HEK293T (cell line): ENCODE results near the gene MCF2L.

Experiments
- CTCF ChIA-PET: fragments of 350-600 bp; formaldehyde crosslinking; extraction: SDS; loops from one replicate; lab custom pipeline; 2021; ENCODE audit warnings: antibody characterized with exemption, inconsistent platforms; lab: Yijun Ruan, JAX
- POLR2A ChIA-PET: fragments of 350-600 bp; formaldehyde crosslinking; extraction: SDS; loops from one replicate; lab custom pipeline; 2020; ENCODE audit warnings: antibody characterized with exemption, inconsistent platforms; lab: Yijun Ruan, JAX
- DNase-seq: peaks from one replicate; pipeline ENCODE4 v3.0.0; 2012; ENCODE audit warnings: mixed read lengths; ENCODE audit errors: extremely low spot score
- ARNT ChIP-seq: fragments of 450-650 bp; IDR thresholded peaks from 2 replicates; pipeline ENCODE4 v1.6.1; 2017; ENCODE audit warnings: mild to moderate bottlenecking
- BHLHE40 ChIP-seq: fragments of 450-650 bp; IDR thresholded peaks from 2 replicates; pipeline ENCODE4 v1.6.1; 2016; ENCODE audit warnings: mild to moderate bottlenecking, moderate library complexity, borderline replicate concordance
- CTBP1 ChIP-seq: fragments of 450-650 bp; IDR thresholded peaks from 2 replicates; pipeline ENCODE4 v1.6.1; 2016; ENCODE audit warnings: borderline replicate concordance
- ELF4 ChIP-seq: fragments of 450-650 bp; IDR thresholded peaks from 2 replicates; pipeline ENCODE4 v1.6.1; 2017; ENCODE audit warnings: antibody characterized with exemption
- FOXA1 ChIP-seq: fragments of 450-650 bp; IDR thresholded peaks from 2 replicates; pipeline ENCODE4 v1.6.1; 2016; ENCODE audit warnings: mild to moderate bottlenecking
- FOXK2 ChIP-seq: fragments of 450-650 bp; IDR thresholded peaks from 2 replicates; pipeline ENCODE4 v1.6.1; 2016; ENCODE audit warnings: mild to moderate bottlenecking
- FOXM1 ChIP-seq: fragments of 450-650 bp; IDR thresholded peaks from 2 replicates; pipeline ENCODE4 v1.6.1; 2017; ENCODE audit warnings: mild to moderate bottlenecking, borderline replicate concordance
- HDGF ChIP-seq: fragments of 450-650 bp; IDR thresholded peaks from 2 replicates; pipeline ENCODE4 v1.6.1; 2017; ENCODE audit warnings: antibody characterized with exemption, borderline replicate concordance
- L3MBTL2 ChIP-seq: fragments of 450-650 bp; conservative IDR thresholded peaks from 2 replicates; pipeline ENCODE4 v1.6.1; 2016; ENCODE audit warnings: mild to moderate bottlenecking
- LEF1 ChIP-seq: fragments of 450-650 bp; IDR thresholded peaks from 2 replicates; pipeline ENCODE4 v1.6.1; 2017; ENCODE audit warnings: mild to moderate bottlenecking, borderline replicate concordance
- NFRKB ChIP-seq: fragments of 450-650 bp; IDR thresholded peaks from 2 replicates; pipeline ENCODE4 v1.6.1; 2016; ENCODE audit warnings: mild to moderate bottlenecking, moderate library complexity
- PKNOX1 ChIP-seq: fragments of 450-650 bp; IDR thresholded peaks from 2 replicates; pipeline ENCODE4 v1.6.1; 2016
- SP1 ChIP-seq: fragments of 450-650 bp; IDR thresholded peaks from 2 replicates; pipeline ENCODE4 v1.6.1; 2017
- SUZ12 ChIP-seq: fragments of 450-650 bp; IDR thresholded peaks from 2 replicates; pipeline ENCODE4 v1.6.1; 2016; ENCODE audit warnings: mild to moderate bottlenecking
- TARDBP ChIP-seq: fragments of 450-650 bp; IDR thresholded peaks from 2 replicates; pipeline ENCODE4 v1.6.1; 2016
- ZNF384 ChIP-seq: fragments of 450-650 bp; IDR thresholded peaks from 2 replicates; pipeline ENCODE4 v1.6.1; 2016

Gene MCF2L

GRCh38 chr13:112986470-112986869, 17.5 kb downstream of the MCF2L start:
- TF ChIP-seq L3MBTL2 (no peak), CTBP1 (no peak), FOXA1 (no peak), PKNOX1 (no peak)
- DNase-seq = no peak
- ChIA-PET POLR2A (no interaction called here), CTCF (no interaction called here)

- no peak for DNase-seq
- no peak for TF ChIP-seq ZNF384
- no peak for TF ChIP-seq FOXK2
- no peak for TF ChIP-seq SUZ12
- no peak for TF ChIP-seq L3MBTL2
- no peak for TF ChIP-seq FOXM1
- no peak for TF ChIP-seq SP1
- TF ChIP-seq CTBP1 = no peak
- TF ChIP-seq PKNOX1 = no peak
- no peak for TF ChIP-seq FOXA1
- TF ChIP-seq TARDBP = no peak
- TF ChIP-seq LEF1 = no peak
- no peak for TF ChIP-seq ARNT
- no peak for TF ChIP-seq ELF4
- no peak for TF ChIP-seq BHLHE40
- TF ChIP-seq HDGF = no peak
- no peak for TF ChIP-seq NFRKB
- ChIA-PET POLR2A (no interaction called here), CTCF (no interaction called here)
Measured at GRCh38 chr13:112986946-112987681, 18.1 kb downstream of the MCF2L start.

- DNase-seq = no peak
- POLR2A ChIA-PET = no interaction called here
- TF ChIP-seq HDGF (no peak), FOXA1 (no peak), FOXM1 (no peak), TARDBP (no peak), PKNOX1 (no peak), ARNT (no peak), SP1 (no peak), SUZ12 (no peak), BHLHE40 (no peak), CTBP1 (no peak), ELF4 (no peak), NFRKB (no peak), FOXK2 (no peak), ZNF384 (no peak), L3MBTL2 (no peak), LEF1 (no peak)
- CTCF ChIA-PET = no interaction called here
Measured at GRCh38 chr13:112987682-112988024, 18.6 kb downstream of the MCF2L start.

- ChIA-PET POLR2A (no interaction called here), CTCF (interaction anchor here (1.1 kb wide), 1 partner anchor 10 kb away, joined by 4 read pairs; no protein-coding TSS in a partner anchor)
- TF ChIP-seq PKNOX1 (no peak), ZNF384 (no peak), HDGF (no peak), FOXK2 (no peak), BHLHE40 (no peak), ARNT (no peak), FOXM1 (no peak), CTBP1 (no peak), ELF4 (no peak)
- no peak for DNase-seq
Measured at GRCh38 chr13:112990783-112991182, 21.8 kb downstream of the MCF2L start.

GRCh38 chr13:112991609-112992008, 22.6 kb downstream of the MCF2L start:
- TF ChIP-seq SP1 (no peak), CTBP1 (no peak), TARDBP (no peak), ELF4 (no peak), FOXA1 (no peak)
- CTCF ChIA-PET = interaction anchor here (1.1 kb wide), 1 partner anchor 9 kb away, joined by 4 read pairs; no protein-coding TSS in a partner anchor
- POLR2A ChIA-PET = no interaction called here
- no peak for DNase-seq

GRCh38 chr13:112992931-112993680, 24.1 kb downstream of the MCF2L start:
- ChIA-PET CTCF (no interaction called here), POLR2A (no interaction called here)
- TF ChIP-seq FOXM1 = no peak
- no peak for TF ChIP-seq LEF1
- TF ChIP-seq SUZ12 = no peak
- no peak for TF ChIP-seq NFRKB
- TF ChIP-seq PKNOX1 = no peak
- no peak for TF ChIP-seq CTBP1
- no peak for TF ChIP-seq FOXA1
- TF ChIP-seq HDGF = no peak
- no peak for TF ChIP-seq ELF4
- no peak for TF ChIP-seq BHLHE40
- no peak for TF ChIP-seq ARNT
- TF ChIP-seq L3MBTL2 = no peak
- TF ChIP-seq FOXK2 = no peak
- TF ChIP-seq ZNF384 = no peak
- TF ChIP-seq SP1 = no peak
- TF ChIP-seq TARDBP = no peak
- DNase-seq = no peak
